CD1c-positive myeloid dendritic cell (primary cell): ENCODE results near the gene LPP.
"Not testable (repeated sequence)": the region's sequence is repeated elsewhere in the genome, so short reads cannot be mapped to it uniquely, and the experiment has no call there.

Source experiments
- DNase-seq: peaks from one replicate; pipeline ENCODE4 v3.0.0-alpha.2; 2016; ENCODE audit errors: extremely low spot score

Gene LPP

GRCh38 chr3:188400494-188401243 is 246.7 kb downstream of the LPP start:
- peak; percentile 88 for DNase-seq

DNA sequence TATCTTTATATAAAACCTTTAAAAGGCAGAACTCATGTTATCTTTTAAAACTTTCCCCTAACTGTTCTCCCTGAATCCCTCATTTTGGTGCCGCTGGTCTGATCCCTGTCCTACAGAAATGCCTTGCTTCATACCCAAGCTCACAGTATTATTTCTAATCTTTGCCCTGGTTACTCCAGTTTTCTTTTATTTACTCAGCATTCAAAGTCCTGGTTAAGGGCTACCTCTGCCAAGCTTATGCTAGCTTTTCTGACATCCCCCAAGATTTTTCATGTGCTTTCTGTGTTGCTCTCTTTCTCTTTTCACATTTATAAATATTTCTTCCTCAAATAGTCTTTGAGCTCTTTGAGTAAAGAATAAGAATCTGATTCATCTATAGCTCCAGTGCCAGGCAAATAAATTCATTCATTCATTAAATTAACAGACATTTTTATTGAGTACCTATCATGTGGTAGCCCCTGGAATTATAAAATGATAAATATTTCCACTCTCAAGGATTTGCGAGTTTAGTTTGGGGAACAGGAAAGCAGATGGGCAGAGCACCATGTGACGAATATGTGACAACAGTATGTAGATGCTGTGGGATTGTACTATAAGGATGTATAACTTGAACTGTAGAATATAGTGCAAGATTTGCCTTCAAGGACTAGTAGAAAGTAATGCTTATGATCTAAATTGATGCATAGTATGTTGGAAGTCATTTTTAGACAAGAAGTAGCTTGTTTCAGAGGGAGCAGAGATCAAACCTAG is 247.5 kb downstream of the LPP start:
- DNase-seq: no peak

GRCh38 chr3:188402229-188402628 is 248.3 kb downstream of the LPP start:
- no peak for DNase-seq

DNA sequence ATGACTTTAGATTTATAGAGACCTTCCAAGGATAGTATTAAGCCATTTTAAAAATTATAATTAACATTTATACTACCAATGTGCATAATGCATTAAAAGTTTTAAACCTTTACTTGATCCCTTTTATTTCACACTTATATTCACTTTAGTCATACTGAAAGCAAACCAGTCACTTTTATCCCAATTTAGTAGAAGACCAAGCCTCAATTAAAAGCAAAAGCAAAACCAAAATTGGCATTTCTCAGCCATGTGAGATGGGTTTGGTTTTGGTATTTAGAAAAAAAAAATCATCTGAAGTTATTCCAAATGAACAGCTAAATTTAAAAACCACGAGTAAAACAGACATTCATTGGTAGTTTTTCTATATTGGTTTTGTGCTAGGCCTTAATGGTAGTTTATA is 249.4 kb downstream of the LPP start:
- DNase-seq: no peak

DNA sequence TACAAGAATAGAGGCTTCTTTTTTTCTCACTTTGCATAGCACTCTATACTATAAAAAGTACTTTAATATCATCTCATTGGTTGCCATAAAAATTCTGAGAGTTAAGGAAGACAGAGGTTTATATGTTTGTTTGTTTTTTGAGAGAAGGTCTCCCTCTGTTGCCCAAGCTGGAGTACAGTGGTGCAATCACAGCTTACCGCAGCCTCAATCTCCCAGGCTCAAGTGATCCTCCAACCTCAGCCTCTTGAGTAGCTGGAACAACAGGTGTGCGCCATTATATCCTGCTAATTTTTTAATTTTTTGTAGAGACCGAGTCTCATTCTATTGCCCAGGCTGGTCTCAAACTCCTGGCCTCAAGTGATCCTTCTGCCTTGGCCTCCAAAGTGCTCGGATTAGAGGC is 250.2 kb downstream of the LPP start:
- DNase-seq: no peak

DNA sequence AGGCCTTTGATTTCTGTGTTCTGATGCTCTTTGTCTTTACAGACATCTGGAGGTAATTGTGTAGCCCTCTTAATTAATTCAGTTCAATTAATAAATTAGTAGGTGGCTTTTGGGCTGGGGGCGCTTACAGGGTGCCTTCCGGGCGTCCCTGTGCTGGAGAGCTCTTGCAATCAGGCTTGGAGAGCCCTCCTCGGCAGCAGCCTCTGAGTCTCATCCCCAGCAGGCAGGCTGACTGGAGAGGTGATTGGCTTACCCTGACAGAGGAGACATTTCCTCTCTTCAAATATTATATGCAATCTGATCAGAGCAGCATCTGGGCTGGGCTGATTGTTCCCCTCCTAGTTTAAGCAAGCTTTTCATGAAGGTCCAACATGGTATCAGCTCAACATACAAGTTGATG is 250.7 kb downstream of the LPP start:
- DNase-seq: no peak

GRCh38 chr3:188407158-188407880 is 253.4 kb downstream of the LPP start:
- DNase-seq: no peak

DNA sequence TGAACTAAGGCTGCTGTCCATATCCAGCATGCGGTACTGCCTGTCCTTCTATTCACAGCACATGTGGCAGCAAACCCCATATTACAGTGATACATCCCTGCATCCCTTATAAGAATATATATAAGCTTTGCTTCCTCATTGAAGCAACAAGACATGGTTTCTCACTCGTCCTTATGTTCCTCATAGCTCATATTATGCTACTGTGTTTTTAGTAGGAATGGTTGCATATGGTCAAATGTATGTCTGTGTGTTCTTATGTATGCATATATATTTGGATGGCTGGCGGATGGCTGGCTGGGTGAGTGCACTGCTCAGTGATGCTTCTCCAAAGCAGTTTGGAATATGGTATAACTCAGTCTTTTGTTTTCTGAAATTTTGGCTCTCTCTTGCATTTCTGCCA is 254.9 kb downstream of the LPP start:
- no peak for DNase-seq

- no peak for DNase-seq
These were observed 257.8 kb downstream of the LPP start for GRCh38 chr3:188411750-188412149.

- no peak for DNase-seq
These were observed 261.2 kb downstream of the LPP start for GRCh38 chr3:188415196-188415595.

DNA sequence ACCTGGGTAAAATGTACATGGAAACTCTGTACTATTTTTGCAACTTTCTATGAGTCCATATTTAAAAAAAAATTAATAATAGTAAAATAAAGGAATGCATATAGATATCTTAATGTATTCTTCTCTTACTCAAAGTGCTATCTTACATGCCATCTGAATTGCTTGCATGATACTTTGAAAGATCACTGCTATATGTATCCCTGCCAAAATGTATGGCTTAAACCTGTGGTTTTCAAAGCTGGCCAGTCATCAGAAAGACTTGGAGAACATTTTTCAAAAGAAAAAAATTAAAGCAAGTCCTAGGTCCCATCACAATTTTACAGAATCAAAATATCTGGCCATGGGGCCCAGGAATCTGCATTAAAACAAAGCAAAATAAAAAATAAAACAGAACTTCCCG is 262.1 kb downstream of the LPP start:
- DNase-seq: no peak

DNA sequence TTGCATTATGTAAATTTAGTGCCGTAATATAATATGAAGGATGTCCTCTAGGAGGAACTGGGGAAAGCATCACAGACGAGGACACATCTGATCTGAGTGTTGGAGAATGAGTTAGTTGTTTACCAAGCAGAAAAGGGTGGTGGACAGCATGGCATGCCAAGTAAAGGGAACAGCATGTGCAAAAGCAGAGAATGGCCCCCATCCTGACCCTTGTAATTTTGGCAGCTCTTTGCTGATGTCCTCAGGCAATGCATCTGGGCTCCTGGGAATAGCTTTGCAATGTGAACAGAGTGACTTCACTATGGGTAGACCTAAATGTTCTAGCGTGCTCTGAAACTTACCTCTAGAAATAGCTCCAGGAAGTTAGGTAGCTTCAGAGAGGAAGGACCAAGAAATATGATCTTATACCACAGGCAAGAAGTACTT is 263.3 kb downstream of the LPP start:
- no peak for DNase-seq

GRCh38 chr3:188417766-188418165 is 263.8 kb downstream of the LPP start:
- DNase-seq: peak; percentile 66

- no peak for DNase-seq
These were observed 267.3 kb downstream of the LPP start for GRCh38 chr3:188421151-188421821.

DNA sequence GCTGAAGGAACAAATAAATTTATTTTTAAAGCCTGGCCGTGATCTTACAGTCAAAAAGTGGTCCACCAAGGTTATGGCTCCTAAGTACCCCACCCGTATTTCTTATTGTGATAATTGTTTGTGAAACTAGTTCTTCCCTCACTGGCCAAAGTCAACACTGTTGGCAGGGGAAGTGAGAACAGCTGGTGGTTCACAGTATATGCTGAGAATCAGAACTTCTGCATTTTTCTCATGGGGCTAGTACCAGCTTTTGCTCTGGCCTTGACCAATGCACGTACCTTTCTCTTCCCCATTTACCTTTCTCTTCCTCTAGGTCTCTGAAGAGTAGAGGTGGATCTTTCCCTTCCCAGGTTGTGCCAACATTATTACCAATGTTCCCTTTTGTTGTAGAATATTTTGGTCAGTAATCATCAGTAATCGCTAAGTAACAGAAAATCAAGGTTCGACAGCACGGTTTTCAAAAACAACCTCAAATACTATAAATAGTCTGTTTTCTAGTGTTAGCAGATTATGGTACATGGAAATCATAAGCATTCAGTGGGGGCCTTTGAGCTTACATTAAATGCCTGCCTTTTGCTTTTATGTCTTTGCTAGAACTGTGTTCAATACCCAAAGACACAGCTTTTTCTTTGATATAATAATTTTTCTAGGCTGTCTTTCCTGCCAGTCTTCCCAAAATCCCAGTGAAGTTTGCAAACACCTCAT is 268.0 kb downstream of the LPP start:
- DNase-seq: peak; percentile 91

- not testable (repeated sequence) for DNase-seq
These were observed 274.0 kb downstream of the LPP start for GRCh38 chr3:188427981-188428380.

DNA sequence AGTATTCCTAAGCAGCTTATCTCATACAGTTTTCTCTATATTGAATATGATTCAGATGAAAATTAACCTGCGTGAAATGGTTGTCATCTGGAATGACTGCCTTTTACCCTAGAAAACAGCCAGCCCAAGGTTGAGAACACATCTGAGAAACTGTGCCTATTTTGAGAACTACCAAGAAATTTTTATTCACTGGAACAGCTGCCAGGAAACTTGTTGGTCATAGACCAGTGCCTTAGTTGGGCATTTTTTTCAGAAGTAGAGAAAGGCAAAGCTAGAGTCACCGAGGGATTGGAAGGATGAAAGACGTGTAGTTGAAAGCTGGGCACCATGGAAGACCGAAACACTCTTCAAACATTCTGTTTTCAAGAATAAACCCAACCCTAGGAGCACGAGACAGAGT is 277.1 kb downstream of the LPP start:
- DNase-seq: no peak

- peak; percentile 76 for DNase-seq
These were observed 277.6 kb downstream of the LPP start for GRCh38 chr3:188431553-188431952.

GRCh38 chr3:188432802-188433520 is 279.0 kb downstream of the LPP start:
- DNase-seq: peak; percentile 63

DNA sequence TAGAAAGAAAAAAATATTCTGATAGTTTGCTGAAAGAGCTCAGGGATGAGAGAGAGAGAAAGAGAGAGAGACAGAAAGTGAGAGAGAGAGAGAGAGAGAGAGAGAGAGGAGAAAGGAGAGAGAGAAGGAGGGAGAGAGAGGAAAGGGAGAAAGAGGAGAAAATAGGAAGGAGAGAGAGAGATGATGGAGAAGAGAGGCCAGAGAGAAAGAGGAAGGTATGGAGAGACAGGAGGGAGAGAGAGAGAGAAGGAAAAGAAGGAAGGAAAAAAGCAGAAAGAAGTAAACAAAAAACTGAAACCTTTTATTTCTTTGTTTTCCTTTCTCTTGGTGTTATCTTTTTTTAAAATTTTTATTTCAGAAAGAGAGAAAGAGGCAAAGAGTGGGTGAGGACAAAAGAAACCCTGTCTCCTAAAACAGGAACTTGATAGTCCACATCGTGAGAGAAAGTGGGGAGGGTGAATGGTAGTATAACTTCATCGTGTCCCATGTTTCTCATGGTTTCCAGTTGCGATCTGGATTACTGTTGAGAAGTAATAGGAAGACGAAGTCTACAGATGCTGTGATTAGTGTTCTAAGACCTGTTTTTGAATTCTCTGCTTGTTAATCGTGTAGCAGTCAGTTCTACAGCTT is 279.7 kb downstream of the LPP start:
- no peak for DNase-seq
